ENCODE results near the gene ASIC2. TPM values are rescaled to one million over a fixed set of nuclear protein-coding genes. Genes with fewer than 3 reads are reported as not detected.
A peak's percentile ranks its signal among the peaks of the same experiment; 100 is the strongest.

The ASIC2 gene
- total RNA-seq, 1 experiment from 2014 or later, result 0.74 TPM

DNA sequence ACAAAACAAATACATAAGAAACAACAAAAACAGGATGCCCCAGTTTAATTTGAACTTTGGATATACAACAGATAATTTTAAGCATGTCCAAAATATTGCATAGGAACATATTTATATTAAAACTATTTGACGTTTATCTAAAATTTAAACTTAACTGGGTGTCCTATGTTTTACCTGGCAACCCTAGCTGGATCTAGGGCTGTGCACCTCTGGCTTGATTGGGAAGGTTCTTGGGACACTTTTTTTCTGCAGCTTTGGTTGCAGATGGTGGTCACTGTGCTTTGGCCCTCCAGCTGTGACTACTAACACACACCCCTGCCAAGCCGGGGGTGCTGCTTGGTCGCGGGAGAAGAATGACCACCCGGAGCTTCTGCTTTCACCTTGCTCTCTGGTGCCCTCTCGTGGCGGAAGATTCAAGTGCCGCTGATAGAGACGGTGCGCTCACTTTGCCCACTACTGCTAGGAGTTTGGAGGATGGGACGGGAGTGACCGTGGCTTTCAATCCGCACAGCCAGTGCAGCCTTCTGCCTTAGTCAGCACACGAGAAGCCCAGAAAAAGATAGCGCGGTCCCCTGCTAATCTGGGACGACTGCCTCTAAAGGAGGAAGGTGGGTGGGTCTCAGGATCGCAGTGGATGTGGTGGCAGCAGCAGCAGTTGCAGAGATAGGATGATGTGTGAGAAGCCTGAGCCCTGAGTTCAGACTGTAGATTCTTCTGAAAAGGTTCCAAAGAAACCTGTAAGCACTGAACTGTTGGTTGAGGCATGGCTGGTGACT is 294.8 kb downstream of the ASIC2 start:
- Histone ChIP-seq H3K18ac (ENCODE audit: insufficient read length, low read depth, low read length) (no peak overlapping the region), H3K4me1 (ENCODE audit: insufficient read depth, low read length) (no peaks in the 10 kb centered on the region), H3K27me3 (ENCODE audit: insufficient read depth, low read length) (no peaks in the 10 kb centered on the region), H4K20me1 (ENCODE audit: control insufficient read depth, insufficient read depth, insufficient read length) (no peaks in the 10 kb centered on the region), H3K4ac (ENCODE audit: low read depth, low read length) (no peak overlapping the region), H3K14ac (ENCODE audit: insufficient read depth, low read length) (no peak overlapping the region), H3K27ac (ENCODE audit: insufficient read length, low read depth, low read length) (no peak overlapping the region), H2BK120ac (ENCODE audit: low read depth, low read length, poor library complexity, severe bottlenecking) (no peak overlapping the region), H2BK15ac (ENCODE audit: low read depth, low read length) (no peak overlapping the region), H2AFZ (ENCODE audit: low read length) (peak overlapping the region; percentile 11), H3T11ph (ENCODE audit: low read length) (no peak overlapping the region), H2BK12ac (ENCODE audit: insufficient read length, low read depth, low read length) (no peak overlapping the region), H3K23ac (ENCODE audit: insufficient read length, low read depth, low read length) (no peak overlapping the region), H3K79me2 (ENCODE audit: insufficient read depth, low read length) (no peaks in the 10 kb centered on the region), H3K56ac (ENCODE audit: insufficient read length, low read depth, low read length) (no peak overlapping the region), H2AK5ac (ENCODE audit: insufficient read length, low read length) (no peak overlapping the region), H4K5ac (ENCODE audit: insufficient read length, low read depth, low read length) (no peak overlapping the region), H3K9ac (ENCODE audit: extremely low read depth, insufficient read length, low read length) (no peak overlapping the region), H3K79me1 (ENCODE audit: insufficient read depth, low read depth, low read length, poor library complexity, severe bottlenecking) (no peaks in the 10 kb centered on the region), H2BK5ac (ENCODE audit: insufficient read length, low read length) (no peak overlapping the region), H2BK20ac (ENCODE audit: low read depth, low read length, poor library complexity, severe bottlenecking) (no peak overlapping the region), H3K23me2 (ENCODE audit: insufficient read length, low read depth, low read length, poor library complexity, severe bottlenecking) (no peaks in the 10 kb centered on the region), H4K8ac (replicated peaks; ENCODE audit: insufficient read length, low read depth, low read length) (no peak overlapping the region), H3K4me2 (ENCODE audit: insufficient read depth, insufficient read length, low read length) (peak overlapping the region; percentile 20), H3K9me3 (ENCODE audit: control insufficient read depth, low read depth, low read length) (no peaks in the 10 kb centered on the region), H4K91ac (ENCODE audit: insufficient read length, low read depth, low read length) (no peak overlapping the region)
- Mint-ChIP-seq H3K4me1 (peaks cover 4 to 8% of the 10 kb centered on the region in 2 experiments), H3K27ac (no peak overlapping the region), H3K36me3 (ENCODE audit: insufficient read depth in 1 of 3, low read depth in 3 of 3) (no peaks in the 10 kb centered on the region), H3K9me3 (no peaks in the 10 kb centered on the region), H3K27me3 (ENCODE audit: low read depth) (peaks cover 30% of the 10 kb centered on the region), H3K4me3 (peak overlapping the region; percentile 38 to 42; a peak in 4 of 5 replicates)
- TF ChIP-seq, protein P1, sequence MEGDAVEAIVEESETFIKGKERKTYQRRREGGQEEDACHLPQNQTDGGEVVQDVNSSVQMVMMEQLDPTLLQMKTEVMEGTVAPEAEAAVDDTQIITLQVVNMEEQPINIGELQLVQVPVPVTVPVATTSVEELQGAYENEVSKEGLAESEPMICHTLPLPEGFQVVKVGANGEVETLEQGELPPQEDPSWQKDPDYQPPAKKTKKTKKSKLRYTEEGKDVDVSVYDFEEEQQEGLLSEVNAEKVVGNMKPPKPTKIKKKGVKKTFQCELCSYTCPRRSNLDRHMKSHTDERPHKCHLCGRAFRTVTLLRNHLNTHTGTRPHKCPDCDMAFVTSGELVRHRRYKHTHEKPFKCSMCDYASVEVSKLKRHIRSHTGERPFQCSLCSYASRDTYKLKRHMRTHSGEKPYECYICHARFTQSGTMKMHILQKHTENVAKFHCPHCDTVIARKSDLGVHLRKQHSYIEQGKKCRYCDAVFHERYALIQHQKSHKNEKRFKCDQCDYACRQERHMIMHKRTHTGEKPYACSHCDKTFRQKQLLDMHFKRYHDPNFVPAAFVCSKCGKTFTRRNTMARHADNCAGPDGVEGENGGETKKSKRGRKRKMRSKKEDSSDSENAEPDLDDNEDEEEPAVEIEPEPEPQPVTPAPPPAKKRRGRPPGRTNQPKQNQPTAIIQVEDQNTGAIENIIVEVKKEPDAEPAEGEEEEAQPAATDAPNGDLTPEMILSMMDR (conservative IDR thresholded peaks at IDR 0.05), result peak; percentile 94
- WGBS (ENCODE audit: extremely low coverage, insufficient read length, low lambda C conversion rate), result no CpG with 5 or more reads among the region's 18 CpGs
- peak; percentile 90 for DNase-seq

All from H9 (cell line).